Esophagus mucosa (tissue), 1 donor: ENCODE results near the gene MRPS14. TPM values are rescaled to one million over a fixed set of nuclear protein-coding genes. Genes with fewer than 3 reads are reported as not detected.

Source experiments
- ATAC-seq: fragments of 200-7000 bp; cut with Tn5 transposase; one replicate; pipeline ENCODE4 v1.9.1; 2020
- total RNA-seq: library from RNA; stranded (reverse); gene quantifications from one replicate; pipeline ENCODE4 v1.2.4, GENCODE V29; 2023
- donor health status: DM: yes; HTN: yes; CAD: no.

The MRPS14 gene
- total RNA-seq, 1 donor from 2014 or later, result 22.5 TPM

- ATAC-seq, result no peak
Measured at GRCh38 chr1:175019524-175019923, 3.7 kb downstream of the MRPS14 start.

GRCh38 chr1:175015243-175015642 is 8.0 kb downstream of the MRPS14 start:
- no peak for ATAC-seq

- peak; percentile 64 for ATAC-seq
Measured at GRCh38 chr1:175013445-175013844, 9.8 kb downstream of the MRPS14 start.

- ATAC-seq, result no peak
Measured at GRCh38 chr1:175009532-175009931, 13.7 kb downstream of the MRPS14 start.

GRCh38 chr1:175005085-175005783 is 18.0 kb downstream of the MRPS14 start:
- ATAC-seq, result no peak

- ATAC-seq, result no peak
Measured at GRCh38 chr1:175003521-175003920, 19.7 kb downstream of the MRPS14 start.

GRCh38 chr1:175002910-175003517 is 20.2 kb downstream of the MRPS14 start:
- no peak for ATAC-seq

GRCh38 chr1:175000697-175001187 is 22.5 kb downstream of the MRPS14 start:
- no peak for ATAC-seq

- ATAC-seq, result no peak
Measured at GRCh38 chr1:174999936-175000696, 23.1 kb downstream of the MRPS14 start, which contains the start of gene CACYBP. Gene CACYBP, plus strand, starts transcription at chr1:174999947. Its CDS starts 234 bp downstream, at chr1:175000181.

- peak; percentile 93 for ATAC-seq
Measured at GRCh38 chr1:174999216-174999935, 23.8 kb downstream of the MRPS14 start.

- ATAC-seq, result peak; percentile 24
Measured at GRCh38 chr1:174998569-174999215, 24.5 kb downstream of the MRPS14 start.

- ATAC-seq, result no peak
Measured at GRCh38 chr1:174997041-174997440, 26.2 kb downstream of the MRPS14 start.

- no peak for ATAC-seq
Measured at GRCh38 chr1:174996476-174996875, 26.7 kb downstream of the MRPS14 start.

- no peak for ATAC-seq
Measured at GRCh38 chr1:174995916-174996315, 27.3 kb downstream of the MRPS14 start.

- ATAC-seq, result no peak
Measured at GRCh38 chr1:174995121-174995520, 28.1 kb downstream of the MRPS14 start.

- no peak for ATAC-seq
Measured at GRCh38 chr1:174991473-174991872, 31.8 kb downstream of the MRPS14 start.

GRCh38 chr1:174990382-174990999 is 32.7 kb downstream of the MRPS14 start:
- peak; percentile 72 for ATAC-seq

- ATAC-seq, result no peak
Measured at GRCh38 chr1:174989536-174990220, 33.5 kb downstream of the MRPS14 start.

- ATAC-seq, result no peak
Measured at GRCh38 chr1:174988986-174989385, 34.2 kb downstream of the MRPS14 start.

- no peak for ATAC-seq
Measured at GRCh38 chr1:174988539-174988938, 34.7 kb downstream of the MRPS14 start.

GRCh38 chr1:174984952-174985351 is 38.3 kb downstream of the MRPS14 start:
- no peak for ATAC-seq
